H9 (cell line): Measurements from ENCODE around the gene TBC1D22A. TPM values are rescaled to one million over a fixed set of nuclear protein-coding genes. Genes with fewer than 3 reads are reported as not detected.

Experiments
- DNase-seq: peaks from one replicate; pipeline ENCODE4 v3.0.0-alpha.2; 2017
- H2AFZ ChIP-seq: one replicate; pipeline ENCODE4 v1.6.1; 2013; ENCODE audit warnings: mild to moderate bottlenecking, low read length, control low read depth, moderate library complexity
- H2AK5ac ChIP-seq: 2 replicates; pipeline ENCODE4 v1.6.1; 2013; ENCODE audit warnings: low read length, control low read depth, mixed read lengths; ENCODE audit not compliant: insufficient read length
- H2BK120ac ChIP-seq: one replicate; pipeline ENCODE4 v1.6.1; 2013; ENCODE audit warnings: low read depth, mild to moderate bottlenecking, low read length, control low read depth, inconsistent platforms; ENCODE audit not compliant: poor library complexity, severe bottlenecking
- H2BK12ac ChIP-seq: 2 replicates; pipeline ENCODE4 v1.6.1; 2013; ENCODE audit warnings: low read length, control low read depth, mixed read lengths, low read depth; ENCODE audit not compliant: insufficient read length
- H2BK15ac ChIP-seq: 2 replicates; pipeline ENCODE4 v1.6.1; 2013; ENCODE audit warnings: low read depth, low read length, control low read depth
- H2BK20ac ChIP-seq: one replicate; pipeline ENCODE4 v1.6.1; 2013; ENCODE audit warnings: low read depth, mild to moderate bottlenecking, low read length, control low read depth, inconsistent platforms; ENCODE audit not compliant: poor library complexity, severe bottlenecking
- H2BK5ac ChIP-seq: 2 replicates; pipeline ENCODE4 v1.6.1; 2013; ENCODE audit warnings: low read length, control low read depth, mixed read lengths; ENCODE audit not compliant: insufficient read length
- H3K14ac ChIP-seq: 2 replicates; pipeline ENCODE4 v1.6.1; 2013; ENCODE audit warnings: low read length, control low read depth; ENCODE audit not compliant: insufficient read depth
- H3K18ac ChIP-seq: 2 replicates; pipeline ENCODE4 v1.6.1; 2013; ENCODE audit warnings: low read depth, mild to moderate bottlenecking, mixed read lengths, low read length, control low read depth; ENCODE audit not compliant: insufficient read length
- H3K23ac ChIP-seq: 2 replicates; pipeline ENCODE4 v1.6.1; 2013; ENCODE audit warnings: low read length, control low read depth, mixed read lengths, low read depth; ENCODE audit not compliant: insufficient read length
- H3K23me2 ChIP-seq: 2 replicates; pipeline ENCODE4 v1.6.1; 2013; ENCODE audit warnings: low read depth, mild to moderate bottlenecking, mixed read lengths, low read length, control low read depth; ENCODE audit not compliant: insufficient read length, poor library complexity, severe bottlenecking
- H3K27ac ChIP-seq: 2 replicates; pipeline ENCODE4 v1.5.1; 2013; ENCODE audit warnings: low read length, control low read depth, mixed read lengths, low read depth; ENCODE audit not compliant: insufficient read length
- H3K27me3 ChIP-seq: 2 replicates; pipeline ENCODE4 v1.6.1; 2013; ENCODE audit warnings: low read length, control low read depth, inconsistent platforms; ENCODE audit not compliant: insufficient read depth
- H3K4ac ChIP-seq: 2 replicates; pipeline ENCODE4 v1.6.1; 2013; ENCODE audit warnings: low read depth, mild to moderate bottlenecking, control low read depth, inconsistent platforms, low read length, moderate library complexity
- H3K4me1 ChIP-seq: 2 replicates; pipeline ENCODE4 v1.6.1; 2013; ENCODE audit warnings: low read length, control low read depth, inconsistent platforms; ENCODE audit not compliant: insufficient read depth
- H3K4me2 ChIP-seq: 2 replicates; pipeline ENCODE4 v1.6.1; 2013; ENCODE audit warnings: low read length, control low read depth, mixed read lengths; ENCODE audit not compliant: insufficient read length, insufficient read depth
- H3K56ac ChIP-seq: 2 replicates; pipeline ENCODE4 v1.6.1; 2013; ENCODE audit warnings: low read depth, mild to moderate bottlenecking, mixed read lengths, low read length, control low read depth; ENCODE audit not compliant: insufficient read length
- H3K79me1 ChIP-seq: 2 replicates; pipeline ENCODE4 v1.6.1; 2013; ENCODE audit warnings: low read depth, mild to moderate bottlenecking, moderate library complexity, low read length, control low read depth, inconsistent platforms; ENCODE audit not compliant: insufficient read depth, poor library complexity, severe bottlenecking
- H3K79me2 ChIP-seq: 2 replicates; pipeline ENCODE4 v1.6.1; 2013; ENCODE audit warnings: low read length, control low read depth, inconsistent platforms; ENCODE audit not compliant: insufficient read depth
- H3K9ac ChIP-seq: 2 replicates; pipeline ENCODE4 v1.6.1; 2013; ENCODE audit warnings: low read length, control low read depth, mixed read lengths; ENCODE audit not compliant: insufficient read length; ENCODE audit errors: extremely low read depth
- H3K9me3 ChIP-seq: one replicate; pipeline ENCODE4 v1.6.1; 2013; ENCODE audit warnings: low read depth, low read length, inconsistent platforms; ENCODE audit not compliant: control insufficient read depth
- H3T11ph ChIP-seq: one replicate; pipeline ENCODE4 v1.6.1; 2013; ENCODE audit warnings: mild to moderate bottlenecking, low read length, control low read depth, inconsistent platforms
- H4K20me1 ChIP-seq: one replicate; pipeline ENCODE4 v1.6.1; 2013; ENCODE audit not compliant: control insufficient read depth, insufficient read length, insufficient read depth
- H4K5ac ChIP-seq: 2 replicates; pipeline ENCODE4 v1.6.1; 2013; ENCODE audit warnings: low read depth, mild to moderate bottlenecking, mixed read lengths, low read length, control low read depth; ENCODE audit not compliant: insufficient read length
- H4K8ac ChIP-seq: replicated peaks from 2 replicates; pipeline ENCODE4 v1.6.1; 2013; ENCODE audit warnings: low read length, control low read depth, mixed read lengths, low read depth; ENCODE audit not compliant: insufficient read length
- H4K91ac ChIP-seq: 2 replicates; pipeline ENCODE4 v1.6.1; 2013; ENCODE audit warnings: low read depth, mild to moderate bottlenecking, moderate library complexity, mixed read lengths, low read length, control low read depth; ENCODE audit not compliant: insufficient read length
- H3K27ac Mint-ChIP-seq, 3 experiments: 2 replicates in 2 of 3; 3 replicates in 1 of 3; pipeline ENCODE4 v1.8.0; 2020 to 2021; ENCODE audit warnings: mixed read lengths in 3 of 3, mild to moderate bottlenecking in 1 of 3, moderate library complexity in 1 of 3
- H3K27me3 Mint-ChIP-seq: 2 replicates; pipeline ENCODE4 v1.8.0; 2021; ENCODE audit warnings: low read depth, mild to moderate bottlenecking, moderate library complexity, mixed read lengths
- H3K36me3 Mint-ChIP-seq, 3 experiments: 2 replicates in 2 of 3; 3 replicates in 1 of 3; pipeline ENCODE4 v1.8.0; 2020 to 2021; ENCODE audit warnings: low read depth in 3 of 3, mixed read lengths in 3 of 3; ENCODE audit not compliant: insufficient read depth in 1 of 3
- H3K4me1 Mint-ChIP-seq, 2 experiments: 2 replicates each; pipeline ENCODE4 v1.8.0; 2020; ENCODE audit warnings: mixed read lengths in 2 of 2
- H3K4me3 Mint-ChIP-seq, 2 experiments: 2 replicates in 1 of 2; 3 replicates in 1 of 2; pipeline ENCODE4 v1.8.0; 2020 to 2021; ENCODE audit warnings: mild to moderate bottlenecking in 2 of 2, mixed read lengths in 2 of 2, moderate library complexity in 1 of 2
- H3K9me3 Mint-ChIP-seq, 2 experiments: 2 replicates in 1 of 2; 3 replicates in 1 of 2; pipeline ENCODE4 v1.8.0; 2020; ENCODE audit warnings: mild to moderate bottlenecking in 2 of 2, mixed read lengths in 2 of 2, moderate library complexity in 1 of 2
- CTCF ChIP-seq: fragments of 200-600 bp; sonication (generic); conservative IDR thresholded peaks from 3 replicates; pipeline ENCODE4 v1.8.0; 2021; ENCODE audit warnings: antibody characterized with exemption, mild to moderate bottlenecking
- WGBS: extraction: QIAGEN DNeasy Blood & Tissue Kit; methylation state at CpG from one replicate; pipeline ENCODE4 v1.1.7; 2013; ENCODE audit warnings: missing lambda C conversion rate, low lambda C conversion rate, mixed read lengths; ENCODE audit not compliant: insufficient read length; ENCODE audit errors: extremely low coverage; 5-methylcytosine and 5-hydroxymethylcytosine counted together
- total RNA-seq: library from RNA; stranded (reverse); gene quantifications from 2 replicates; pipeline ENCODE4 v1.2.1, GENCODE V29; 2021

TBC1D22A gene
- total RNA-seq, 1 experiment from 2014 or later, result 20.8 TPM

GRCh38 chr22:46941968-46942798 lies 179.7 kb downstream of the TBC1D22A start:
- Histone ChIP-seq H3K18ac (no peak overlapping the region), H3K27ac (no peak overlapping the region), H3K9ac (no peak overlapping the region), H2BK120ac (no peak overlapping the region), H3K14ac (no peak overlapping the region), H3K27me3 (no peaks in the 10 kb centered on the region), H3K23me2 (no peaks in the 10 kb centered on the region), H4K91ac (no peak overlapping the region), H3K4me2 (no peak overlapping the region), H3K79me1 (no peaks in the 10 kb centered on the region), H3K56ac (no peak overlapping the region), H4K20me1 (no peaks in the 10 kb centered on the region), H2BK12ac (no peak overlapping the region), H2AFZ (no peak overlapping the region), H3K23ac (no peak overlapping the region), H3K4me1 (no peaks in the 10 kb centered on the region), H2AK5ac (no peak overlapping the region), H2BK20ac (no peak overlapping the region), H2BK15ac (no peak overlapping the region), H3K4ac (no peak overlapping the region), H3K79me2 (no peaks in the 10 kb centered on the region), H2BK5ac (no peak overlapping the region), H4K8ac (no peak overlapping the region), H4K5ac (no peak overlapping the region), H3T11ph (no peak overlapping the region), H3K9me3 (no peaks in the 10 kb centered on the region)
- Mint-ChIP-seq H3K27ac (no peak overlapping the region), H3K27me3 (no peaks in the 10 kb centered on the region), H3K4me3 (no peak overlapping the region), H3K9me3 (no peaks in the 10 kb centered on the region), H3K36me3 (peaks cover 0 to 7% (median 0%) of the 10 kb centered on the region in 3 experiments; a peak in 2 of 7 replicates), H3K4me1 (peaks cover 3 to 4% of the 10 kb centered on the region in 2 experiments; a peak in 2 of 4 replicates)
- DNase-seq, result no peak
- WGBS, result no CpG with 5 or more reads among the region's 21 CpGs
- no peak for TF ChIP-seq CTCF
